Neural crest cell (in vitro differentiated cells): ENCODE measurements around the gene ADCY2. TPM values are rescaled to one million over a fixed set of nuclear protein-coding genes. Genes with fewer than 3 reads are reported as not detected.

Experiments used
- DNase-seq: peaks from one replicate; pipeline ENCODE4 v3.0.0; 2021; ENCODE audit warnings: low read depth, mixed read lengths, low spot score
- H3K27ac Mint-ChIP-seq: one replicate; pipeline ENCODE4 v1.8.0; 2021; ENCODE audit warnings: mild to moderate bottlenecking, mixed read lengths; ENCODE audit not compliant: unreplicated experiment
- H3K27me3 Mint-ChIP-seq: 2 replicates; pipeline ENCODE4 v1.8.0; 2021; ENCODE audit warnings: low read depth, mild to moderate bottlenecking, mixed read lengths
- H3K36me3 Mint-ChIP-seq: 2 replicates; pipeline ENCODE4 v1.8.0; 2021; ENCODE audit warnings: low read depth, mild to moderate bottlenecking, mixed read lengths
- H3K4me1 Mint-ChIP-seq: 2 replicates; pipeline ENCODE4 v1.8.0; 2021; ENCODE audit warnings: mixed read lengths
- H3K4me3 Mint-ChIP-seq: one replicate; pipeline ENCODE4 v1.8.0; 2021; ENCODE audit warnings: mild to moderate bottlenecking, mixed read lengths
- H3K9me3 Mint-ChIP-seq: 2 replicates; pipeline ENCODE4 v1.8.0; 2021; ENCODE audit warnings: mixed read lengths
- CTCF ChIP-seq: fragments of 200-600 bp; sonication (generic); conservative IDR thresholded peaks from 2 replicates; pipeline ENCODE4 v1.5.0; 2021; ENCODE audit warnings: antibody characterized with exemption, mild to moderate bottlenecking
- total RNA-seq: library from RNA; stranded (reverse); gene quantifications from 2 replicates; pipeline ENCODE4 v1.2.1, GENCODE V29; 2021

Gene ADCY2
- total RNA-seq, 1 donor from 2014 or later: 3.5 TPM

- no peaks in the 10 kb centered on the region for H3K27me3 Mint-ChIP-seq
- no peak for TF ChIP-seq CTCF
- H3K27ac Mint-ChIP-seq: no peak overlapping the region
- no peaks in the 10 kb centered on the region for H3K36me3 Mint-ChIP-seq
- H3K4me3 Mint-ChIP-seq: no peak overlapping the region
- no peaks in the 10 kb centered on the region for H3K4me1 Mint-ChIP-seq
- DNase-seq: no peak
- H3K9me3 Mint-ChIP-seq: peaks cover 3% of the 10 kb centered on the region
Measured at GRCh38 chr5:7608772-7609171, 212.8 kb downstream of the ADCY2 start.

GRCh38 chr5:7609726-7610125, 213.8 kb downstream of the ADCY2 start:
- no peaks in the 10 kb centered on the region for H3K4me1 Mint-ChIP-seq
- H3K9me3 Mint-ChIP-seq: peaks cover 3% of the 10 kb centered on the region
- no peaks in the 10 kb centered on the region for H3K36me3 Mint-ChIP-seq
- H3K27me3 Mint-ChIP-seq: no peaks in the 10 kb centered on the region
- H3K4me3 Mint-ChIP-seq: no peak overlapping the region
- TF ChIP-seq CTCF: no peak
- DNase-seq: no peak
- no peak overlapping the region for H3K27ac Mint-ChIP-seq

- H3K4me1 Mint-ChIP-seq: no peaks in the 10 kb centered on the region
- no peaks in the 10 kb centered on the region for H3K36me3 Mint-ChIP-seq
- no peak for DNase-seq
- no peak for TF ChIP-seq CTCF
- peaks cover 3% of the 10 kb centered on the region for H3K9me3 Mint-ChIP-seq
- no peak overlapping the region for H3K4me3 Mint-ChIP-seq
- H3K27ac Mint-ChIP-seq: no peak overlapping the region
- no peaks in the 10 kb centered on the region for H3K27me3 Mint-ChIP-seq
Measured at GRCh38 chr5:7610531-7611177, 214.7 kb downstream of the ADCY2 start.

GRCh38 chr5:7611518-7611917, 215.6 kb downstream of the ADCY2 start:
- peaks cover 3% of the 10 kb centered on the region for H3K9me3 Mint-ChIP-seq
- DNase-seq: no peak
- no peaks in the 10 kb centered on the region for H3K36me3 Mint-ChIP-seq
- TF ChIP-seq CTCF: no peak
- H3K27me3 Mint-ChIP-seq: no peaks in the 10 kb centered on the region
- no peak overlapping the region for H3K4me3 Mint-ChIP-seq
- H3K27ac Mint-ChIP-seq: no peak overlapping the region
- no peaks in the 10 kb centered on the region for H3K4me1 Mint-ChIP-seq

- Mint-ChIP-seq H3K4me3 (no peak overlapping the region), H3K27ac (no peak overlapping the region), H3K36me3 (no peaks in the 10 kb centered on the region), H3K9me3 (peaks cover 3% of the 10 kb centered on the region), H3K4me1 (no peaks in the 10 kb centered on the region), H3K27me3 (peaks cover 4% of the 10 kb centered on the region)
- TF ChIP-seq CTCF: no peak
- no peak for DNase-seq
Measured at GRCh38 chr5:7615566-7616061, 219.7 kb downstream of the ADCY2 start.
